Medulla oblongata (tissue), 1 donor: Measurements from ENCODE around the gene VAV3.
"Not testable (repeated sequence)": the region's sequence is repeated elsewhere in the genome, so short reads cannot be mapped to it uniquely, and the experiment has no call there.

Source experiments
- DNase-seq: peaks from one replicate; pipeline ENCODE4 v3.0.0-alpha.2; 2015; ENCODE audit errors: extremely low spot score

The VAV3 gene

GRCh38 chr1:107683683-107684082, 281.3 kb downstream of the VAV3 start:
- no peak for DNase-seq

GRCh38 chr1:107683191-107683657, 281.8 kb downstream of the VAV3 start:
- DNase-seq: no peak

- DNase-seq: no peak
These were observed 282.5 kb downstream of the VAV3 start for GRCh38 chr1:107682467-107682866.

- DNase-seq: no peak
These were observed 283.9 kb downstream of the VAV3 start for GRCh38 chr1:107681001-107681479.

- no peak for DNase-seq
These were observed 284.4 kb downstream of the VAV3 start for GRCh38 chr1:107680579-107680985.

- no peak for DNase-seq
These were observed 285.5 kb downstream of the VAV3 start for GRCh38 chr1:107679411-107679953.

GRCh38 chr1:107678993-107679392, 286.0 kb downstream of the VAV3 start:
- no peak for DNase-seq

- no peak for DNase-seq
These were observed 287.3 kb downstream of the VAV3 start for GRCh38 chr1:107677697-107678096.

GRCh38 chr1:107674486-107674885, 290.5 kb downstream of the VAV3 start:
- DNase-seq: no peak

- no peak for DNase-seq
These were observed 292.0 kb downstream of the VAV3 start for GRCh38 chr1:107673006-107673405.

GRCh38 chr1:107670397-107671040, 294.5 kb downstream of the VAV3 start:
- no peak for DNase-seq

GRCh38 chr1:107669996-107670395, 295.0 kb downstream of the VAV3 start:
- DNase-seq: no peak

GRCh38 chr1:107668762-107669161, 296.2 kb downstream of the VAV3 start:
- DNase-seq: no peak

GRCh38 chr1:107666493-107666892, 298.5 kb downstream of the VAV3 start:
- no peak for DNase-seq

- no peak for DNase-seq
These were observed 299.7 kb downstream of the VAV3 start for GRCh38 chr1:107664982-107665925.

- no peak for DNase-seq
These were observed 302.0 kb downstream of the VAV3 start for GRCh38 chr1:107662971-107663370.

GRCh38 chr1:107661158-107661557, 303.8 kb downstream of the VAV3 start:
- DNase-seq: no peak

- no peak for DNase-seq
These were observed 305.0 kb downstream of the VAV3 start for GRCh38 chr1:107659961-107660360.

- no peak for DNase-seq
These were observed 307.6 kb downstream of the VAV3 start for GRCh38 chr1:107657356-107657755.

GRCh38 chr1:107653765-107654164, 311.2 kb downstream of the VAV3 start:
- no peak for DNase-seq

GRCh38 chr1:107653005-107653404, 312.0 kb downstream of the VAV3 start:
- no peak for DNase-seq

GRCh38 chr1:107650825-107651224, 314.2 kb downstream of the VAV3 start:
- DNase-seq: not testable (repeated sequence)
